Spleen (tissue), 11 donors: ENCODE data around the gene TUBA3E. TPM values are rescaled to one million over a fixed set of nuclear protein-coding genes. Genes with fewer than 3 reads are reported as not detected.
"Not testable (repeated sequence)": the region's sequence is repeated elsewhere in the genome, so short reads cannot be mapped to it uniquely, and the experiment has no call there.

Source experiments
- DNase-seq: peaks from one replicate; pipeline ENCODE4 v3.0.0-alpha.2; 2020
- H3K27ac ChIP-seq, 8 donors: fragments of 200-600 bp; sonication (generic) in 7 of 8; 1 replicate in 4 of 8; 2 replicates in 4 of 8; pipeline versions ENCODE4 v1.5.0 to v1.8.0; 2016 to 2021; ENCODE audit warnings: inconsistent platforms in 4 of 8, mild to moderate bottlenecking in 4 of 8, moderate library complexity in 1 of 8
- H3K27me3 ChIP-seq, 7 donors: fragments of 200-600 bp; sonication (generic) in 6 of 7; replicated peaks in 1 of 7; 1 replicate in 4 of 7; 2 replicates in 3 of 7; pipeline versions ENCODE4 v1.5.0 to v1.8.0; 2016 to 2021; ENCODE audit warnings: inconsistent platforms in 3 of 7, mild to moderate bottlenecking in 1 of 7
- H3K36me3 ChIP-seq, 6 donors: fragments of 200-600 bp; sonication (generic) in 5 of 6; 1 replicate in 4 of 6; 2 replicates in 2 of 6; pipeline versions ENCODE4 v1.5.0 to v1.8.0; 2016 to 2021; ENCODE audit warnings: inconsistent platforms in 2 of 6
- H3K4me1 ChIP-seq, 6 donors: fragments of 200-600 bp; sonication (generic) in 5 of 6; 1 replicate in 3 of 6; 2 replicates in 3 of 6; pipeline versions ENCODE4 v1.5.0 to v1.8.0; 2016 to 2021; ENCODE audit warnings: inconsistent platforms in 3 of 6
- H3K4me3 ChIP-seq, 8 donors: fragments of 200-600 bp; sonication (generic) in 7 of 8; 1 replicate in 4 of 8; 2 replicates in 4 of 8; pipeline versions ENCODE4 v1.5.0 to v1.8.0; 2016 to 2021; ENCODE audit warnings: inconsistent platforms in 4 of 8, mild to moderate bottlenecking in 4 of 8, moderate library complexity in 2 of 8
- H3K9me3 ChIP-seq, 8 donors: fragments of 200-600 bp; sonication (generic) in 7 of 8; 1 replicate in 4 of 8; 2 replicates in 4 of 8; pipeline versions ENCODE4 v1.5.0 to v1.8.0; 2016 to 2021; ENCODE audit warnings: inconsistent platforms in 4 of 8
- WGBS, 5 donors: extraction: QIAGEN DNeasy Blood & Tissue Kit in 3 of 5; methylation state at CpG; one replicate each; pipeline versions ENCODE4 v1.1.5 to v1.1.7; 2013 to 2018; 5-methylcytosine and 5-hydroxymethylcytosine counted together
- intact Hi-C: fragments of 100-400 bp; cut with DNase I; formaldehyde crosslinking; loops from one replicate; pipeline ENCODE4 v1.15.0; 2023; ENCODE audit warnings: low total_unique reads
- polyA plus RNA-seq, 3 donors: library from polyadenylated mRNA; stranded (reverse); fragments of 200-250 nt; gene quantifications; one replicate each; pipeline ENCODE4 v1.2.1, GENCODE V29; 2013
- total RNA-seq, 7 donors: library from RNA; depleted of rRNA in 3 of 7; stranded (reverse); fragments of >200 nt in 3 of 7; fragmentation: NEBNext Ultra II Directional in 4 of 7; extraction: Animal tissue kit (Norgen Biotek cat#: 25700) in 4 of 7; gene quantifications; one replicate each; pipeline versions ENCODE4 v1.1.0 to v1.2.1, GENCODE V29; 2016 to 2021
- donor health status: healthy with polysubstance abuse.
- donor health status: DM: no; HTN: no; CAD: no; lungs with moderate emphysema.
- donor health status: DM: no; HTN: no; CAD: no.
- donor health status: Bipolar disorder and iron deficiency.
- donor health status: healthy.
- donor health status: DM: no; HTN: no; CAD: no.
- donor health status: DM: yes; HTN: yes; CAD: no.

Gene TUBA3E
- total and polyA plus RNA-seq, 10 donors: 0.11 TPM; not detected in 9

DNA sequence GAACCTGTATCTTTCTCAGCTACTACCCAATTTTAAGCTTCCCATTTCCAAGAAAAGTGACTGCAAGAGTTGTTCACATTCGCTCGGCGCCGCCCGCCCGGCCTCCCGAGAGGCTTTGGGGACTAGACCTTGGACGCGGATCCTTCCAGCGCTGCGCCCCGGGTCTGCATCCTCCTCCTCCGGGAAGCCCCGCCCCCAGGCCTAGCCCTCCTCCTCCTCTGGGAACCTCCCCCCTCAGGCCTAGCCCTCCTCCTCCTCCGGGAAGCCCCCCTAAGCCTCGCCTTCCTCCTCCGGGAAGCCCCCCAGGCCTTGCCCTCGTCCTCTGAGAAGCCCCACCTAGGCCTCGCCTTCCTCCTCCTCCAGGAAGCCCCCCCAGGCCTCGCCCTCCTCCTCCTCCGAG, 29.8 kb upstream of the TUBA3E start:
- H3K4me3 ChIP-seq, intact Hi-C loops, DNase-seq, H3K36me3 ChIP-seq, H3K4me1 ChIP-seq, H3K27ac ChIP-seq: not testable (repeated sequence)
- H3K27me3 ChIP-seq: peaks cover 0 to 18% (median 0%) of the 10 kb centered on the region in 7 donors
- peaks cover 0 to 13% (median 0%) of the 10 kb centered on the region in 8 donors for H3K9me3 ChIP-seq
- 90 to 94% (median 92%) methylated on average over 19 to 21 of the region's 21 CpGs for WGBS, 5 donors

DNA sequence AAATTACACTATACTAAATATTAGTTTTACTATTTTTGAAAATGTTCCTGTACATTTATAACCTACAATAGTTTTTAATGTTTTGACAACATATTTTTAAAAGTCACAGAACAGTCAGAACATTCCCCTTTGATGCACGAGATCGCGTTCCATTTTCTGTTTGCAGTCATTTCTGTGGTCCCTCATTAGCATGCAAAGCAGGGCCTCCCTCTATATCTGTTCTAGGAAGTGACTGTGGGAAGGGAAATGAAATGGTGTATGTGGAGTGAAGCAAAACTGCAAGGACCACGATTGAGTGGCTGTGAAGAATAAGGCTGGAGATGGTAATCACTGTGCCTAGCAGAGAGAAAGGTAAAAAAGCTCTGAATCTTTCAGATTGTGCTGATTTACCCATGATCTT, 24.3 kb upstream of the TUBA3E start:
- H3K27ac ChIP-seq, H3K9me3 ChIP-seq, DNase-seq, H3K4me3 ChIP-seq, H3K4me1 ChIP-seq, H3K36me3 ChIP-seq, intact Hi-C loops: not testable (repeated sequence)
- WGBS, 5 donors: 19 to 41% (median 21%) methylated on average over 4 of the region's 4 CpGs
- H3K27me3 ChIP-seq: peaks cover 0 to 12% (median 0%) of the 10 kb centered on the region in 7 donors

GRCh38 chr2:130220505-130220904, 22.3 kb upstream of the TUBA3E start:
- H3K9me3 ChIP-seq, H3K36me3 ChIP-seq, H3K4me3 ChIP-seq, intact Hi-C loops, DNase-seq, H3K27ac ChIP-seq, H3K4me1 ChIP-seq: not testable (repeated sequence)
- peaks cover 0 to 18% (median 0%) of the 10 kb centered on the region in 7 donors for H3K27me3 ChIP-seq
- 58 to 89% (median 78%) methylated on average over 1 of the region's 1 CpG; no CpG with 5 or more reads in 1 of the 5 donors for WGBS, 5 donors

- intact Hi-C loops, H3K36me3 ChIP-seq, H3K4me1 ChIP-seq, DNase-seq, H3K4me3 ChIP-seq, H3K9me3 ChIP-seq, H3K27ac ChIP-seq: not testable (repeated sequence)
- WGBS, 5 donors: 81 to 100% (median 92%) methylated on average over 2 of the region's 2 CpGs
- H3K27me3 ChIP-seq: peaks cover 0 to 26% (median 1%) of the 10 kb centered on the region in 7 donors
These were observed 20.9 kb upstream of the TUBA3E start for GRCh38 chr2:130219147-130219546.

DNA sequence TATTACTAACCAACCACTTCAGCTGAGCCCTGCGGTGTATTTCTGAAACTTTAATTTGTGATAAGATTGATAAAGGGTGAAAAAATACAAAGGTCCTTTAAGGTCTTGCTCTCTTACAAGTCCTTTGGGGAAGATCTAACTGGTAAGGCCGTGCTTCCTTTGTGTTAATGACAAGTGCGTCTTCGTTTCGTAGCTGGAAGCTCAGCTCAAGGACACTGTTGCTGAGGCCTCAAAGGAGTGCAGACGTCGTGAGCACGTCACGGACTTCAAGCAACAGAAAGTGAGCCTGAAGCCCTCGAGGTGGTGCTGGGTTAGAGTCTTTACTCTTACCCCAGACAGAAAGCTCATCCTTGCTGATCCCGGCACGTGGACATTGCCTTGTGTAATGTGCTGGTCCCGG, 8.8 kb upstream of the TUBA3E start:
- H3K36me3 ChIP-seq, H3K4me1 ChIP-seq, intact Hi-C loops, H3K9me3 ChIP-seq, H3K4me3 ChIP-seq, H3K27ac ChIP-seq, DNase-seq, H3K27me3 ChIP-seq: not testable (repeated sequence)
- 79 to 84% (median 81%) methylated on average over 11 to 13 of the region's 13 CpGs for WGBS, 5 donors

- intact Hi-C loops, H3K9me3 ChIP-seq, DNase-seq, H3K4me1 ChIP-seq, H3K27me3 ChIP-seq, H3K36me3 ChIP-seq, H3K27ac ChIP-seq, H3K4me3 ChIP-seq: not testable (repeated sequence)
- 75 to 84% (median 81%) methylated on average over 1 to 3 of the region's 3 CpGs for WGBS, 5 donors
These were observed 4.9 kb upstream of the TUBA3E start for GRCh38 chr2:130203150-130203549.

DNA sequence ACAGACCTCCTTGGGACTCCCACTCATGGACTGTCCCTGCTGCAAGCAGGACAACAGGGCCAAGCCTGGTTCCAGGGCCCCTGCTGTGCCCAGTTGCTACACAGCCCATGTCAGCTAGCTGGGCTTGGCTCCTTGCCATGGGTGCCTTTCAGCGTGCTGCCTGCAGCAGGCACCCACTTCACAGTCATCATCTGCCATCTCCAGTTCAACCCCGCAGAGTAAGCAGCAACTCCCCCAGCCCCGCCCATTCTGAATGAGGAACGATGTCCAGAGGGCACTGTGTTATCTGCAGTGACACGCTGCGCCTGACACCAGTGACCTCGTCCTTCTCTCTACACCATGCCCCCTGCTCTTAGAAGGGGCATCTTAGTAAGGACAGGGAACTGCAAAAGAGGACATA, 4.3 kb upstream of the TUBA3E start:
- H3K4me3 ChIP-seq, H3K27ac ChIP-seq, H3K36me3 ChIP-seq, intact Hi-C loops, H3K9me3 ChIP-seq, DNase-seq, H3K27me3 ChIP-seq, H3K4me1 ChIP-seq: not testable (repeated sequence)
- 47 to 77% (median 49%) methylated on average over 4 of the region's 7 CpGs; no CpG with 5 or more reads in 2 of the 5 donors for WGBS, 5 donors

- H3K9me3 ChIP-seq, H3K36me3 ChIP-seq, H3K4me1 ChIP-seq, H3K27ac ChIP-seq, H3K4me3 ChIP-seq, intact Hi-C loops, DNase-seq, H3K27me3 ChIP-seq: not testable (repeated sequence)
- 87 to 94% (median 91%) methylated on average over 7 to 11 of the region's 13 CpGs for WGBS, 5 donors
These were observed 2.2 kb downstream of the TUBA3E start for GRCh38 chr2:130196052-130196451.

DNA sequence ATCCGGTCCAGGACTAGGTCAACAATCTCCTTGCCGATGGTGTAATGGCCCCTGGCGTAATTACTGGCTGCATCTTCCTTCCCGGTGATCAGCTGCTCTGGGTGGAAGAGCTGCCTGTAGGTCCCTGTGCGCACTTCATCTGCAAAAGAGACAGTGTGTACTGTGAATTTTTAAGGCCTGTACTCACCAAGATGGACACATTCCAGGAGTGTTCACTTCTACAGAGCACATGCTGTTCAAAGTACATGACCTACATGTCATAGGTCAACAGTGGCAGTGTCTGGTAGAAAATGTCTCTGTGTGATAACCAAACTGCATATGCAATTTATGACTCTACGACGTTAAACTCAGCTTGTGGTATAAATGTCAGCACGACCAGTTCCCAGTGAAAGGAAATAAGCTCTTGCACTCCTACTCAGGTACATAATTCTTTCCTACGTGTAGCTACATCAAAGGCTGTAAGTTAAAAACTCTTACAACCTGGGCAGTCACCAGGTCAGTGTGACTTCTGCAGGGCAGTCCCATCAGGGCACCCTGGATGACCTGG, 3.1 kb downstream of the TUBA3E start:
- H3K4me1 ChIP-seq, H3K9me3 ChIP-seq, DNase-seq, intact Hi-C loops, H3K27me3 ChIP-seq, H3K27ac ChIP-seq, H3K4me3 ChIP-seq: not testable (repeated sequence)
- H3K36me3 ChIP-seq: peaks cover 0 to 18% (median 6%) of the 10 kb centered on the region in 6 donors
- 77 to 85% (median 82%) methylated on average over 7 to 9 of the region's 9 CpGs for WGBS, 5 donors

DNA sequence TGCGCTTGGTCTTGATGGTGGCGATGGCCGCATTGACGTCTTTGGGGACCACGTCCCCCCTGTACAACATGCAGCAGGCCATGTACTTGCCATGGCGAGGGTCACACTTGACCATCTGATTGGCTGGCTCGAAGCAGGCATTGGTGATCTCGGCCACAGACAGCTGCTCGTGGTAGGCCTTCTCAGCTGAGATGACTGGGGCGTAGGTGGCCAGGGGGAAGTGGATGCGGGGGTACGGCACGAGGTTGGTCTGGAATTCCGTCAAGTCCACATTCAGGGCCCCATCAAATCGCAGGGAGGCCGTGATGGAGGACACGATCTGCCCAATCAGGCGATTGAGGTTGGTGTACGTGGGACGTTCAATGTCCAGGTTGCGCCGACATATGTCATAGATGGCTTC, 4.4 kb downstream of the TUBA3E start:
- WGBS, 5 donors: 80 to 98% (median 89%) methylated on average over 7 to 22 of the region's 22 CpGs
- intact Hi-C loops, H3K4me1 ChIP-seq, H3K27me3 ChIP-seq, H3K9me3 ChIP-seq, H3K27ac ChIP-seq, H3K4me3 ChIP-seq: not testable (repeated sequence)
- peak; percentile 51 for DNase-seq
- peaks cover 0 to 22% (median 7%) of the 10 kb centered on the region in 6 donors for H3K36me3 ChIP-seq

GRCh38 chr2:130192451-130192850, 5.8 kb downstream of the TUBA3E start:
- H3K27ac ChIP-seq, intact Hi-C loops: not testable (repeated sequence)

DNA sequence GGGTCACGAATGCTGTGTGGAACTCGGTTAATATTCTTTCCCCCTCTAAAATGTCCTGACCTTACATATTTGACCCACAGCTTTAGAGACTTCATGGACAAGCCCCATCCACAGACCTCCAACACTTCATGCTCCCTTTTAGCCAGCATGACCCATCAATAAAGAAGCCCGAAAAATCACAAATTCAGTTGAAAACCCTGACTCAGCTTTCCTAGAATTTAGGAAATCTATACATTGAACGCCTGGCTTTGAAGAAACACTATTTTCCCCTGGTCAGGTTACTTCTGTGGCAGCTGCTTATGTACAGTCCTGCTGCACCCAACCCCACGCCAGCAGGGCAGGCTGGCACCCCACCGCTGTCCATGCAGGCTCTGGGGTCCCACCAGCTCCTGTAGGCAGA, 6.9 kb downstream of the TUBA3E start:
- WGBS, 5 donors: 88 to 95% (median 93%) methylated on average over 6 of the region's 6 CpGs
- H3K27me3 ChIP-seq, H3K4me3 ChIP-seq, H3K9me3 ChIP-seq, DNase-seq, intact Hi-C loops, H3K27ac ChIP-seq, H3K4me1 ChIP-seq: not testable (repeated sequence)
- peaks cover 0 to 34% (median 7%) of the 10 kb centered on the region in 6 donors for H3K36me3 ChIP-seq

More at GRCh38 chr2:130192451-130192850, 5.8 kb downstream of the TUBA3E start:
- H3K4me1 ChIP-seq, H3K9me3 ChIP-seq, H3K27me3 ChIP-seq, H3K4me3 ChIP-seq: not testable (repeated sequence)
- 72 to 100% (median 74%) methylated on average over 1 to 3 of the region's 3 CpGs for WGBS, 5 donors
- H3K36me3 ChIP-seq: peaks cover 0 to 31% (median 7%) of the 10 kb centered on the region in 6 donors
- peak; percentile 49 for DNase-seq
